Thymus (tissue), 11 donors: ENCODE data around the gene TNFRSF1B. TPM values are rescaled to one million over a fixed set of nuclear protein-coding genes. Genes with fewer than 3 reads are reported as not detected.

Source experiments
- DNase-seq, 9 donors: peaks; one replicate each; pipeline ENCODE4 v3.0.0-alpha.2; 2013; ENCODE audit warnings: low spot score in 9 of 9, low read depth in 6 of 9, missing footprints in 1 of 9
- H3K27ac ChIP-seq, 2 donors: one replicate each; pipeline ENCODE4 v1.5.1; 2013; ENCODE audit warnings: control low read depth in 1 of 2, low read depth in 1 of 2, low read length in 1 of 2, mild to moderate bottlenecking in 1 of 2, moderate library complexity in 1 of 2
- H3K27me3 ChIP-seq, 2 donors: one replicate each; pipeline ENCODE4 v1.5.1; 2013; ENCODE audit warnings: low read length in 1 of 2; ENCODE audit not compliant: control insufficient read depth in 2 of 2, insufficient read depth in 1 of 2
- H3K36me3 ChIP-seq, 2 donors: one replicate each; pipeline ENCODE4 v1.5.1; 2013; ENCODE audit warnings: low read length in 1 of 2, mild to moderate bottlenecking in 1 of 2, moderate library complexity in 1 of 2; ENCODE audit not compliant: control insufficient read depth in 2 of 2, insufficient read depth in 2 of 2
- H3K4me1 ChIP-seq, 2 donors: one replicate each; pipeline ENCODE4 v1.5.1; 2013; ENCODE audit warnings: low read length in 2 of 2; ENCODE audit not compliant: control insufficient read depth in 2 of 2, insufficient read depth in 2 of 2
- H3K4me3 ChIP-seq, 2 donors: one replicate each; pipeline ENCODE4 v1.5.1; 2013; ENCODE audit warnings: low read length in 2 of 2, control low read depth in 1 of 2, mild to moderate bottlenecking in 1 of 2
- H3K9me3 ChIP-seq, 2 donors: one replicate each; pipeline ENCODE4 v1.5.1; 2013; ENCODE audit warnings: low read length in 1 of 2, mild to moderate bottlenecking in 1 of 2; ENCODE audit not compliant: control insufficient read depth in 2 of 2, insufficient read depth in 1 of 2
- WGBS: extraction: QIAGEN DNeasy Blood & Tissue Kit; methylation state at CpG from one replicate; pipeline ENCODE4 v1.1.7; 2013; 5-methylcytosine and 5-hydroxymethylcytosine counted together
- polyA plus RNA-seq: library from polyadenylated mRNA; stranded (reverse); fragments of 200-250 nt; gene quantifications from one replicate; pipeline ENCODE4 v1.2.3, GENCODE V29; 2013
- total RNA-seq: library from RNA; stranded (reverse); fragments of 120-200 nt; gene quantifications from one replicate; pipeline ENCODE4 v1.2.4, GENCODE V29; 2013
- donor health status: healthy.

Gene TNFRSF1B
- total and polyA plus RNA-seq, 2 donors: 19.1 to 35.4 TPM

- Histone ChIP-seq H3K36me3 (no peaks in the 10 kb centered on the region), H3K27ac (peak overlapping the region; percentile 53 to 68), H3K4me3 (no peak overlapping the region), H3K27me3 (no peaks in the 10 kb centered on the region), H3K4me1 (peaks cover 7 to 41% of the 10 kb centered on the region in 2 donors), H3K9me3 (peaks cover 0 to 5% of the 10 kb centered on the region in 2 donors)
- peak in 1 of 9 donors; percentile 32 for DNase-seq
- 41% methylated on average over 10 of the region's 10 CpGs for WGBS
Observed at GRCh38 chr1:12184008-12184681, 17.4 kb downstream of the TNFRSF1B start.

- H3K4me1 ChIP-seq: peaks cover 0 to 31% of the 10 kb centered on the region in 2 donors
- H3K36me3 ChIP-seq: no peaks in the 10 kb centered on the region
- H3K27ac ChIP-seq: peak overlapping the region; percentile 20 to 68
- peaks cover 0 to 5% of the 10 kb centered on the region in 2 donors for H3K9me3 ChIP-seq
- WGBS: 90% methylated on average over 19 of the region's 19 CpGs
- H3K4me3 ChIP-seq: no peak overlapping the region
- no peaks in the 10 kb centered on the region for H3K27me3 ChIP-seq
- DNase-seq: no peak
Observed at GRCh38 chr1:12185036-12185917, 18.5 kb downstream of the TNFRSF1B start.

GRCh38 chr1:12185918-12186678 is 19.3 kb downstream of the TNFRSF1B start:
- DNase-seq: no peak
- no peaks in the 10 kb centered on the region for H3K27me3 ChIP-seq
- peaks cover 0 to 5% of the 10 kb centered on the region in 2 donors for H3K9me3 ChIP-seq
- no peaks in the 10 kb centered on the region for H3K36me3 ChIP-seq
- H3K4me1 ChIP-seq: peaks cover 0 to 26% of the 10 kb centered on the region in 2 donors
- WGBS: 89% methylated on average over 13 of the region's 13 CpGs
- peak overlapping the region in 1 of 2 donors; percentile 20 for H3K27ac ChIP-seq
- no peak overlapping the region for H3K4me3 ChIP-seq

- no peak overlapping the region for H3K4me3 ChIP-seq
- H3K4me1 ChIP-seq: peaks cover 0 to 21% of the 10 kb centered on the region in 2 donors
Observed at GRCh38 chr1:12186679-12186985, 19.8 kb downstream of the TNFRSF1B start.

GRCh38 chr1:12188115-12188514 is 21.3 kb downstream of the TNFRSF1B start:
- Histone ChIP-seq H3K27me3 (no peaks in the 10 kb centered on the region), H3K4me1 (peaks cover 0 to 19% of the 10 kb centered on the region in 2 donors), H3K9me3 (peaks cover 0 to 5% of the 10 kb centered on the region in 2 donors), H3K4me3 (no peak overlapping the region), H3K27ac (no peak overlapping the region), H3K36me3 (peaks cover 0 to 5% of the 10 kb centered on the region in 2 donors)
- 88% methylated on average over 3 of the region's 3 CpGs for WGBS
- DNase-seq: no peak

More at GRCh38 chr1:12186679-12186985, 19.8 kb downstream of the TNFRSF1B start:
- Histone ChIP-seq H3K36me3 (peaks cover 0 to under 1% of the 10 kb centered on the region in 2 donors), H3K9me3 (peaks cover 0 to 5% of the 10 kb centered on the region in 2 donors), H3K27me3 (no peaks in the 10 kb centered on the region), H3K27ac (no peak overlapping the region)
- no peak for DNase-seq
- 93% methylated on average over 4 of the region's 4 CpGs for WGBS

- Histone ChIP-seq H3K4me3 (no peak overlapping the region), H3K27me3 (no peaks in the 10 kb centered on the region), H3K36me3 (peaks cover 0 to 5% of the 10 kb centered on the region in 2 donors), H3K9me3 (peaks cover 0 to 5% of the 10 kb centered on the region in 2 donors), H3K4me1 (peaks cover 0 to 19% of the 10 kb centered on the region in 2 donors), H3K27ac (no peak overlapping the region)
- 96% methylated on average over 13 of the region's 13 CpGs for WGBS
- no peak for DNase-seq
Observed at GRCh38 chr1:12188657-12189327, 22.0 kb downstream of the TNFRSF1B start.

GRCh38 chr1:12189328-12189682 is 22.5 kb downstream of the TNFRSF1B start:
- no peak overlapping the region for H3K27ac ChIP-seq

GRCh38 chr1:12191242-12192032 is 24.6 kb downstream of the TNFRSF1B start:
- Histone ChIP-seq H3K4me3 (no peak overlapping the region), H3K27me3 (no peaks in the 10 kb centered on the region), H3K9me3 (no peaks in the 10 kb centered on the region), H3K4me1 (no peaks in the 10 kb centered on the region), H3K27ac (no peak overlapping the region), H3K36me3 (peaks cover 0 to 8% of the 10 kb centered on the region in 2 donors)
- no peak for DNase-seq
- 96% methylated on average over 58 of the region's 58 CpGs for WGBS

More at GRCh38 chr1:12189328-12189682, 22.5 kb downstream of the TNFRSF1B start:
- peaks cover 0 to 16% of the 10 kb centered on the region in 2 donors for H3K4me1 ChIP-seq
- H3K9me3 ChIP-seq: peaks cover 0 to 5% of the 10 kb centered on the region in 2 donors
- H3K27me3 ChIP-seq: no peaks in the 10 kb centered on the region
- DNase-seq: no peak
- no peak overlapping the region for H3K4me3 ChIP-seq
- peaks cover 0 to 5% of the 10 kb centered on the region in 2 donors for H3K36me3 ChIP-seq
- WGBS: 94% methylated on average over 5 of the region's 5 CpGs
